ENCODE measurements around the gene HCN2.
A peak's percentile ranks its signal among the peaks of the same experiment; 100 is the strongest.
"Not testable (repeated sequence)": the region's sequence is repeated elsewhere in the genome, so short reads cannot be mapped to it uniquely, and the experiment has no call there.

The HCN2 gene

GRCh38 chr19:601310-601709, 11.6 kb downstream of the HCN2 start:
- no peak for DNase-seq (ENCODE audit: low read depth in 2 of 2)
- no peak for TF ChIP-seq CTCF (IDR thresholded peaks at IDR 0.05; ENCODE audit: low read depth, low read length)

GRCh38 chr19:601790-602189, 12.1 kb downstream of the HCN2 start:
- TF ChIP-seq CTCF (IDR thresholded peaks at IDR 0.05; ENCODE audit: low read depth, low read length) = no peak
- no peak overlapping the region for H3K4me3 ChIP-seq (replicated peaks in 1 of 2; ENCODE audit: low read depth in 2 of 2, low read length in 2 of 2)
- DNase-seq (ENCODE audit: low read depth in 2 of 2) = no peak

More at GRCh38 chr19:601310-601709, 11.6 kb downstream of the HCN2 start:
- H3K4me3 ChIP-seq (replicated peaks in 1 of 2; ENCODE audit: low read depth in 2 of 2, low read length in 2 of 2) = no peak overlapping the region

DNA sequence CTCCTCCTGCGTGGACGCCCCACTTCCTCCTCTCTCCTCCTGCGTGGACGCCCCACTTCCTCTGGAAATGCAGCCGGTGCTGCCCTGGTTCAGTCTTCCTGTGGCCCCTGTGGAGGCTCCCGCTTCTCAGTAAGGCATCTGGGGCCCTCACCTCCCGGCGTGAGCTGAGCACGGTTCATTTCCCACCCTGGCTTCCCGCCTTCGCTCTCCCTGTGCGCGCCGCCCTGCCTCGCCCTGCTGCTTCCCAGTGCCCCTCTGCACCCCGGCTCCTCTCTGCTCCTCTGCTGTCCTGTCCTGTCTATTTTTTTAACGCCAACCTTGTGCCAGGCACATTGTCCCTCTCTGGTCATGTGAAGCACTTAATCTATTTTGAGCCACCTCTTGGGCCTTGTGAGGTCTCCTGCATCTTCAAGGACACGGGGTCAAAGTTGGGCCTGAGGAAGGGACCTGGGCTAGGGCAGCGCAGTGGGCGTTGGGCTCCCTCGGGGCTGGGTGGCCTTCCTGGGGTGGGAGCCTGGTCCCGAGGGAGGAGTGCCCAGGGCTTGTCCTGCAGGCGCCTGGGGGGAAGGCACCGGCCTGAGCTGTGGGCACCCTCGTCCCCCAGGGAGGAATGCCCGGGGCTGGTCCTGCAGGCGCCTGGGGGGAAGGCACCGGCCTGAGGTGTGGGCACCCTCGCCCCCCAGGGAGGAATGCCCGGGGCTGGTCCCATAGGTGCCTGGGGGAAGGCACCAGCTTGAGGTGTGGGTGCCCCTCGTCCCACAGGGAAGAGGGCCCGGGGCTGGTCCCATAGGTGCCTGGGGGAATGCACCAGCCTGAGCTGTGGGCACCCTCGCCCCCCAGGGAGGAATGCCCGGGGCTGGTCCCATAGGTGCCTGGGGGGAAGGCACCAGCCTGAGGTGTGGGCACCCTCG, 13.0 kb downstream of the HCN2 start:
- DNase-seq (ENCODE audit: low read depth in 2 of 2) = no peak
- TF ChIP-seq CTCF (IDR thresholded peaks at IDR 0.05; ENCODE audit: low read depth, low read length) = no peak
- H3K4me3 ChIP-seq (replicated peaks in 1 of 2; ENCODE audit: low read depth in 2 of 2, low read length in 2 of 2) = no peak overlapping the region

- not testable (repeated sequence) for DNase-seq (ENCODE audit: low read depth in 2 of 2); H3K4me3 ChIP-seq (replicated peaks in 1 of 2; ENCODE audit: low read depth in 2 of 2, low read length in 2 of 2)
Observed at GRCh38 chr19:603302-603639, 13.6 kb downstream of the HCN2 start.

GRCh38 chr19:603779-604178, 14.1 kb downstream of the HCN2 start:
- H3K4me3 ChIP-seq (replicated peaks in 1 of 2; ENCODE audit: low read depth in 2 of 2, low read length in 2 of 2); DNase-seq (ENCODE audit: low read depth in 2 of 2): not testable (repeated sequence)

- peak in 1 of 2 donors; percentile 17 for DNase-seq (ENCODE audit: low read depth in 2 of 2)
- no peak overlapping the region for H3K4me3 ChIP-seq (replicated peaks in 1 of 2; ENCODE audit: low read depth in 2 of 2, low read length in 2 of 2)
- no peak for TF ChIP-seq CTCF (IDR thresholded peaks at IDR 0.05; ENCODE audit: low read depth, low read length)
Observed at GRCh38 chr19:604355-604754, 14.7 kb downstream of the HCN2 start.

- DNase-seq (ENCODE audit: low read depth in 2 of 2) = not testable (repeated sequence)
Observed at GRCh38 chr19:605061-605971, 15.6 kb downstream of the HCN2 start.

More at GRCh38 chr19:605061-605971, 15.6 kb downstream of the HCN2 start:
- H3K4me3 ChIP-seq (replicated peaks in 1 of 2; ENCODE audit: low read depth in 2 of 2, low read length in 2 of 2) = not testable (repeated sequence)
